ENCODE data around the gene ITGA7. TPM values are rescaled to one million over a fixed set of nuclear protein-coding genes. Genes with fewer than 3 reads are reported as not detected.

The ITGA7 gene
- total RNA-seq, 1 donor from 2014 or later = 23.6 TPM

- H3K27me3 ChIP-seq = no peaks in the 10 kb centered on the region
- peaks cover 9% of the 10 kb centered on the region for H3K4me1 ChIP-seq
- no peak overlapping the region for H3K4me3 ChIP-seq
- DNase-seq (ENCODE audit: extremely low spot score in 2 of 2) = no peak
- H3K9me3 ChIP-seq = no peaks in the 10 kb centered on the region
- H3K36me3 ChIP-seq = no peaks in the 10 kb centered on the region
- TF ChIP-seq POLR2A (IDR thresholded peaks at IDR 0.05) = no peak
- TF ChIP-seq POLR2AphosphoS5 (IDR thresholded peaks at IDR 0.05; ENCODE audit: insufficient read depth in 1 of 2, low read depth in 1 of 2) = no peak
- no peak for TF ChIP-seq CTCF (IDR thresholded peaks at IDR 0.05)
- intact Hi-C loops (cut with DNase I) = no loop called here
- no peak overlapping the region for H3K27ac ChIP-seq
Observed at GRCh38 chr12:55644591-55644990, 63.1 kb downstream of the ITGA7 start.

GRCh38 chr12:55642669-55643068 lies 65.0 kb downstream of the ITGA7 start:
- no peak for DNase-seq (ENCODE audit: extremely low spot score in 2 of 2)
- H3K4me3 ChIP-seq = no peak overlapping the region
- intact Hi-C loops (cut with DNase I) = no loop called here
- H3K9me3 ChIP-seq = no peaks in the 10 kb centered on the region
- H3K27ac ChIP-seq = no peak overlapping the region
- TF ChIP-seq CTCF (IDR thresholded peaks at IDR 0.05) = no peak
- no peak for TF ChIP-seq POLR2AphosphoS5 (IDR thresholded peaks at IDR 0.05; ENCODE audit: insufficient read depth in 1 of 2, low read depth in 1 of 2)
- TF ChIP-seq POLR2A (IDR thresholded peaks at IDR 0.05) = no peak
- no peaks in the 10 kb centered on the region for H3K27me3 ChIP-seq
- H3K4me1 ChIP-seq = peaks cover 9% of the 10 kb centered on the region
- H3K36me3 ChIP-seq = no peaks in the 10 kb centered on the region

GRCh38 chr12:55642267-55642666 lies 65.4 kb downstream of the ITGA7 start:
- TF ChIP-seq POLR2AphosphoS5 (IDR thresholded peaks at IDR 0.05; ENCODE audit: insufficient read depth in 1 of 2, low read depth in 1 of 2) (no peak), POLR2A (IDR thresholded peaks at IDR 0.05) (no peak)
- Histone ChIP-seq H3K27ac (no peak overlapping the region), H3K4me1 (peaks cover 9% of the 10 kb centered on the region), H3K9me3 (no peaks in the 10 kb centered on the region), H3K36me3 (no peaks in the 10 kb centered on the region), H3K4me3 (no peak overlapping the region), H3K27me3 (no peaks in the 10 kb centered on the region)
- DNase-seq (ENCODE audit: extremely low spot score in 2 of 2) = no peak
- intact Hi-C loops (cut with DNase I) = no loop called here

- no peak for TF ChIP-seq POLR2A (IDR thresholded peaks at IDR 0.05)
- no peak for TF ChIP-seq POLR2AphosphoS5 (IDR thresholded peaks at IDR 0.05; ENCODE audit: insufficient read depth in 1 of 2, low read depth in 1 of 2)
- no peak for TF ChIP-seq CTCF (IDR thresholded peaks at IDR 0.05)
- Histone ChIP-seq H3K27ac (no peak overlapping the region), H3K4me1 (peaks cover 8% of the 10 kb centered on the region), H3K9me3 (no peaks in the 10 kb centered on the region), H3K27me3 (no peaks in the 10 kb centered on the region), H3K36me3 (no peaks in the 10 kb centered on the region), H3K4me3 (no peak overlapping the region)
- DNase-seq (ENCODE audit: extremely low spot score in 2 of 2) = no peak
- intact Hi-C loops (cut with DNase I) = no loop called here
Observed at GRCh38 chr12:55641595-55641994, 66.1 kb downstream of the ITGA7 start.

- TF ChIP-seq POLR2AphosphoS5 (IDR thresholded peaks at IDR 0.05; ENCODE audit: insufficient read depth in 1 of 2, low read depth in 1 of 2) = no peak
- no peak for TF ChIP-seq POLR2A (IDR thresholded peaks at IDR 0.05)
- TF ChIP-seq CTCF (IDR thresholded peaks at IDR 0.05) = no peak
- no peaks in the 10 kb centered on the region for H3K9me3 ChIP-seq
- H3K36me3 ChIP-seq = no peaks in the 10 kb centered on the region
- no peaks in the 10 kb centered on the region for H3K4me1 ChIP-seq
- no peaks in the 10 kb centered on the region for H3K27me3 ChIP-seq
- H3K27ac ChIP-seq = no peak overlapping the region
- intact Hi-C loops (cut with DNase I) = no loop called here
- no peak overlapping the region for H3K4me3 ChIP-seq
- DNase-seq (ENCODE audit: extremely low spot score in 2 of 2) = peak in 1 of 2 donors; percentile 67
Observed at GRCh38 chr12:55637467-55637866, 70.2 kb downstream of the ITGA7 start.
